HG03432 (cell line): ENCODE data around the gene KIF23.
"Not testable (repeated sequence)": the region's sequence is repeated elsewhere in the genome, so short reads cannot be mapped to it uniquely, and the experiment has no call there.

Source experiments
- ATAC-seq: cut with Tn5 transposase; IDR thresholded peaks from one replicate; pipeline ENCODE4 v1.9.1; 2021; ENCODE audit warnings: mild to moderate bottlenecking, moderate library complexity; ENCODE audit not compliant: unreplicated experiment

KIF23 gene

DNA sequence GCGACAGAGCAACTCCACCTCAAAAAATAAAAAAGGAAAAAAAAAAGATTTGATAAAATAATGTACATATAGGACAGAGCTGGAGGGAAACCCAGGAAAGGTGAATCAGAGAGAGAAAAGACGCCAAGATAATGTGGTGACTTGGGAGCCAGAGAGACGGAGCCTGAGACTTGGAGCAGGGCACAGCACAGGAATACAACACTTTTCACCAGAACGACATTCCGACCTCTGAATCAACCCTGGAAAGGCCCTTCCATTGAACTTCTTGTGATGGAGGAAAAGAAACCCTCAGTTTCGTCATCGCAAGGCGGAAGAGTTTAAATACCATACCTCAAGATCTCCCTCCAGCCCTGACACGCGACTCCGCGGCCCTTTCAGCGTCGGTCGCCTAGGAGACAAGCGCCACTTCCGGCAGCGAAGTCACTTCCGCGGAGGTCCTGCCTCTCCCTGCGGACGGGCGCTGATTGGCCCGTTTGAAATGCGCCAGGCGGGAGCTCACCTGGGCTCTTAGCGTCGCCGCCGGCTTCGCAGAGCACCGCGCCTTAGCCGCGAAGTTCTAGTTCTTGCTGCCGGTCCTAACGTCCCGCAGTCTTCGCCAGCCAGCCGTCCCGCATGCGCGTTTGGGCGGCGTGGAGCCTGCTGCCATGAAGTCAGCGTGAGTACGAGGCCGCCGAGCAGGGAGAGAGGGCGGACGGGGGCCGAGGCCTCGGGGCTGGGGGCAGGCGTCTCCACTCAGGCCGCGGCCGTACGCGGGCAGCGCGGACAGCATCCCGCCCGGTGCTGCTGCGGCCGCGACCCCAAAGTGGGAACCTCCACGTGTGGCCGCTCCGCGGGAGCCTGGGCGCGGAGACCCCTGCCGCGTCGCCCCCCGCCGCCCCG lies at the start of gene KIF23:
TSS of gene KIF23 (plus strand) at position 528 of the 879 bp plus-strand sequence. CDS start at position 645, 117 bp downstream.
- ATAC-seq = peak; percentile 95

GRCh38 chr15:69367236-69367635 lies 46.9 kb upstream of the KIF23 start:
- no peak for ATAC-seq

- ATAC-seq = no peak
These were observed 44.5 kb upstream of the KIF23 start for GRCh38 chr15:69369631-69370030.

GRCh38 chr15:69373406-69373805 lies 40.7 kb upstream of the KIF23 start:
- no peak for ATAC-seq

GRCh38 chr15:69375151-69375790 lies 38.9 kb upstream of the KIF23 start:
- ATAC-seq = no peak

GRCh38 chr15:69377216-69377970 lies 36.8 kb upstream of the KIF23 start:
- no peak for ATAC-seq

- ATAC-seq = no peak
These were observed 33.9 kb upstream of the KIF23 start for GRCh38 chr15:69380100-69380725.

DNA sequence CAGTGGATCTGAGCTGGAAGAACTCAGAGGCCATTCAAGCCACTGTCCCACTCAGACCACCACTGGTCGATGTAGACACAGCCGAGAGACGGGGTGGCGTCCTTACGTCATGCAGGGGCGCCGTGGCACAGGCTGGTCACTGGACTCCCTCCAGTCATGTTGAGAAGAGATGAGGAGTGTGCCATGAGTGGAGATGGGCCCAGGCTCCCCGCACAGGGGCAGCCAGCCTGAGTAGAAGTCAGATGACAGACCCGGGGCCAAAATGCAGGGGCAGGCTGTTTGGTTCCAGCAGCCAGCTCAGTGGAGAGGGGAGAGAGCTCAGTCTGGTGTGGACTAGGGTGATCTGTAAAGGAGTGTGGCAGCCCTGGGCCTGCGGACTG lies 33.4 kb upstream of the KIF23 start:
- ATAC-seq = no peak

GRCh38 chr15:69382176-69382575 lies 32.0 kb upstream of the KIF23 start:
- not testable (repeated sequence) for ATAC-seq

- ATAC-seq = not testable (repeated sequence)
These were observed 30.1 kb upstream of the KIF23 start for GRCh38 chr15:69384066-69384465.

- ATAC-seq = no peak
These were observed 29.2 kb upstream of the KIF23 start for GRCh38 chr15:69384626-69385598.

- no peak for ATAC-seq
These were observed 28.3 kb upstream of the KIF23 start for GRCh38 chr15:69385831-69386230.

DNA sequence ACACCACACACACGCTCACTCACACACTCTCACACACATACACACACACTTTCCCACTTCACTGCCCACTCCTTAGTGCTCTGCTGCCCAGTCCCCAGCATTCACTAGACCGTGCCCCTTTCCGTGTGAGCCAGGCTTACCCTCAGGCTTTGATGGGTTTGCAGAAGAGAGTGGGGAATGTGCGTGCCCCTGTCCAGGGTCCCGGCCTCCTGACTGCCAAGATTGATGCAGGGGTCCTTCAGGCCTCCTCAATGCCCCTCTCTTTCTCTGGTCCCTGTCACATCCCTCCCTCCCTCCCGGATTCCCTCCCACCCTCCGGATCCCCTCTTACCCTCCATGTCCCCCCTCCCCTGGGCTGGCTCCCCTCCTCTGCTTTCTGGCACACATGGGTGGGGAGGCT lies 27.9 kb upstream of the KIF23 start:
- no peak for ATAC-seq

- ATAC-seq = no peak
These were observed 25.9 kb upstream of the KIF23 start for GRCh38 chr15:69388260-69388705.

- ATAC-seq = no peak
These were observed 24.7 kb upstream of the KIF23 start for GRCh38 chr15:69389426-69389825.

- no peak for ATAC-seq
These were observed 23.6 kb upstream of the KIF23 start for GRCh38 chr15:69390575-69390974.

GRCh38 chr15:69391046-69391757 lies 22.9 kb upstream of the KIF23 start:
- no peak for ATAC-seq

DNA sequence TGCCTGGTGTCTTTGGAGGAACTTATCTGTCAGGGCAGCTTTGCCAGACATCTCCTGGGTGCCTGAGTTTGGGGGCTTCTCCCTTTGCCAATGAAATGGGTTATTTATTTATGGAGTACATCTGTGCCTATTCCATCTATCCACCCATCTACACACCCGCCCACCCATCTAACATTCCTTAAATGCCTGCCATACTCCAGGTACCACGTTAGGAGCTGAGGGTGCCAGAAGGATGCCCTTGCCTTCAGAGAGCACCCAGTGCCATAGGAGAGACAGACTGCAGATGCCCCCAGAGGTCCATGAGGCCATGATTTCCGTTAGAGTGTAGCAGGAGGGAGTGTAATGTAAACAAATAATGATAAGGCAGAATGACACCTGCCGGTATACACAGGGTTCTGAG lies 21.8 kb upstream of the KIF23 start:
- ATAC-seq = no peak

DNA sequence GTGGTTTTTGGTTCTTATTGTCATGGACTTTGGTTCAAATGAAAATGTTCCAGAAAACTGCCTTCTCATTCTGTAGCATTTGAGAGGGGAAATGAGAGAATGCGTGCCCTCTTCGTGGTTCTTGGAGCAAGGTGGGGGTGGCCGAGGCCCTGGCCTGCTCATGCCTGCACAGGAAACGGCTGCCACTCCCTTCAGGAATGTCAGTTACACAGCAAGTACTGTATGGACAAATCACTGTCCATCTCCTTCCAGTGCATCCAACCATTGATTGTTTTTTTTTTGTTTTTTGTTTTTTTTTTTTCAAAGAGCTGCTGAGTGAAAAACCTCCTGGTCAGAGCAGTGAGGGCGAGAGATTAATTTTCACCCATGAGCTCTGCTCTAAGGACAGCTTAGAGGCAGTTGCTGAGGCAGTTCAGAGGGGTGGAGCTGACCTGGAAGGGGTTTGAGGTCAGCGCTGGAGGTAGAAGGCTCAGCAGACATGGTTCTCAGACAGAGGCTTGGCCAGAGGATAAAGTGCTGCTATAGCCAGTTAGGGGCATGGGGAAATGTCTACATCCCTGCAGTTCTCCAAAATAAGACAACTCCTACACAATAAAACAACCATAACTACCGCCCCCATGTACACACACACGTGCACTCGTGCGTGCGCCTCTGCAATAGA lies 20.2 kb upstream of the KIF23 start:
- no peak for ATAC-seq
